HS-27A (cell line): ENCODE measurements around the gene AGPAT3.

Source experiments
- DNase-seq: peaks from one replicate; pipeline ENCODE4 v3.0.0-alpha.2; 2012; ENCODE audit warnings: low read depth, missing footprints

AGPAT3 gene

GRCh38 chr21:44024257-44024656 is 159.2 kb downstream of the AGPAT3 start:
- DNase-seq = no peak

DNA sequence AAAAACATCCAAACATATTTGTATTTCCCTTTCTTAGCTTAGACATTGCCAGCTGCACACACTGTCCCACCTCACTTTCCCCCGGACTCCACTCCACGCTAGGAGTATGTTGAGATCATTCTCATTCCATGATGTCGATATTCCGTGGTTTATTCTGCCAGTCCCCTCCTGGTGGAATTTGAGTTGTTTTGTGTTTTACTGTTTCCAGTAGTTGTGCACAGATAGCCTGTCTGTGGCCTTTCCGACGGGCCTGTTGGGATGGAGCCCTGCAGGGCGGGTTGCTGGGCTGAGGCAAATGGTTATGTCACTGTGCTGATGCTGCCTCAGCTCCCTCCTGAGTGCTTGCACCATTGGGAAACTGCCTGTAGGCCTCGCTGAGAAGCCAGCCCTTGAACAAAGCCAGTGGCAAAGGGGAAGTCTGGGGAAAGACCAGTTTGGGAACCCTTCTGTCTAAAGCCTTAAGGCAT is 159.9 kb downstream of the AGPAT3 start:
- no peak for DNase-seq

DNA sequence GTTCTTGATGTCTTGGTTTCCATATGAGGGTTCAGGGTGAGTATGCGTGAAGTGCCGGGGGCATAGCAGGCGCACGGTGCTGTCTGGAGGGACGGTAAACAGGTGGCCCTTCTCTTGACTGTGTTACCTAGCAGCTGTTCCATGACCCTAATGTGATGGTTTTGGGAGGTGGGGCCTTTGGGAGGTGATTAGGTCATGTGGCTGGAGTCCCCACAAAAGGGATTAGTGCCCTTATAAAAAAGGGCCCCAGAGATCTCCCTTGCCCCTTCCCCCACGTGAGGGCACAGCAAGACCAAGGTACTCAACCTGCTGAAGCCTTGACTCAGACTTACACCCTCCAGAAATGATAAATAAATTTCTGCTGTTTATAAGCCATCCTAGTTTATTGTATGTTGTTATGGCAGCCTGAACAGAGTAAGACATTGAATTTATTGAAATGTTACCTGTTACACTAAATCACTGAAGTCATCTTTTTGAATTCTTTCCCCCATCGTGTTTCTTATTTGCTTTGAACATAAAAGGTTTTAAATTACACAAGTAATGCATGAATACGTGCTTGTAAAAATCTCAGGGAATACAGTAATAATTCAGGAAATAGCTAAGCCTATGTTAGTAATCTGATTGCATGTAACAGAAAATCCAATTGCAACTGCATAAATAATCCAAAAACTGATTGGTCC is 162.7 kb downstream of the AGPAT3 start:
- DNase-seq = no peak

DNA sequence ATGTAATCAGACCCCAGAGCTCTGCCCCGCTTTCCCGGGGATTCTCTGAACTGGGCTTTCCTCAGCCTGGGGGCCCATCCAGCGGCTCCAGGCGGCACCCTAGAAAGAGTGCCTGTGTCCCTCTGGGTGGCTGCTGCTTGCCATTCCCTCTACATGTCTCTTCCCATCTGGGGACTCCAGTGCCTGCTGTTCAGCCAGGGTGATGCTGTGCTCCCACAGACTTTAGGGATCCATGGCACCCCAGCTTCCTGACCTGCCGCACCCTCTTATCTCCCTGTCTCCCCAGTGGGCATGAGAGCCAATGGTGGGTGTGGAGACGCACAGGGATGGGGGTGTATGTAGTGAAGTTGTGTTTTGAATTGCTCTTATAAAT is 163.2 kb downstream of the AGPAT3 start:
- no peak for DNase-seq

- no peak for DNase-seq
These were observed 164.6 kb downstream of the AGPAT3 start for GRCh38 chr21:44029460-44030087.

DNA sequence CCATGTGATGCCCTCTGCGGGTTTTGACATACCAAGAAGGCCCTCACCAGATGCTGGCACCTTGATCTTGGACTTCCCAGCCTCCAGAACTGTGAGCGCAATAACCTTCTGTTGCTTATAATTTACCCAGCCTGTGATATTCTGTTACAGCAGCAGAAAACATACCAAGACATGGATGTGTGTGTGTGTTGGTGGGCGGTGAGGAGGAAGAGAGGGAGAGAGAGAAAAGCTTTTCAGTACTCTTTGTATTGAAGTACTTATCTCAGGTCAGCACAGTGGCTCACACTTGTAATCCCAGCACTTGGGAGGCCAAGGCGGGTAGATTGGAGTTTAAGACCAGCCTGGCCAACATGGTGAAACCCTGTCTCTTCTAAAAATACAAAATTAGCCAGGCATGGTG is 170.2 kb downstream of the AGPAT3 start:
- no peak for DNase-seq
